OCI-LY3 (cell line): ENCODE measurements around the gene SHC4.

Experiments
- CTCF ChIP-seq: fragments of 200-600, 300-600 bp; sonication (generic); IDR thresholded peaks from 2 replicates; pipeline ENCODE4 v1.5.1; 2014; ENCODE audit warnings: antibody characterized with exemption, low read length, low read depth
- EZH2phosphoT487 ChIP-seq: fragments of 200-600 bp; shearing (Covaris generic); IDR thresholded peaks from 2 replicates; pipeline ENCODE4 v1.6.1; 2018; ENCODE audit warnings: antibody characterized with exemption, mixed run types, low read depth

GRCh38 chr15:48984021-48984710, 20.4 kb upstream of the SHC4 start:
- no peak for TF ChIP-seq CTCF
- TF ChIP-seq EZH2phosphoT487: no peak
